Activated CD8-positive, alpha-beta memory T cell treated with anti-CD3 and anti-CD28 coated beads for 36 hours (primary cell): ENCODE results near the gene RDH16. TPM values are rescaled to one million over a fixed set of nuclear protein-coding genes. Genes with fewer than 3 reads are reported as not detected.
"Not testable (repeated sequence)": the region's sequence is repeated elsewhere in the genome, so short reads cannot be mapped to it uniquely, and the experiment has no call there.

Experiments used
- CTCF ChIA-PET: fragments of 350-600 bp; sonication (Branson Sonifier 250); formaldehyde crosslinking; loops from one replicate; lab custom pipeline; 2021; ENCODE audit warnings: antibody characterized with exemption; lab: Charles Lee
- POLR2A ChIA-PET: fragments of 350-600 bp; sonication (Branson Sonifier 250); formaldehyde crosslinking; loops from one replicate; lab custom pipeline; 2021; ENCODE audit warnings: antibody characterized with exemption; lab: Charles Lee
- total RNA-seq, 2 experiments: library from RNA; stranded (reverse); gene quantifications; one replicate each; pipeline ENCODE4 v1.2.3, GENCODE V29; 2021

The RDH16 gene
- total RNA-seq, 2 experiments from 2014 or later, result 0.19 to 0.27 TPM

- POLR2A ChIA-PET, result no interaction called here
- CTCF ChIA-PET, result interaction anchor here (1.2 kb wide), 1 partner anchor 121 kb away, joined by 3 read pairs; no protein-coding TSS in a partner anchor
These were observed 34.2 kb upstream of the RDH16 start for GRCh38 chr12:56991319-56992246.

- CTCF ChIA-PET, result interaction anchor here (0.6 to 1.2 kb wide), 2 partner anchors 122 to 184 kb away, joined by 3 read pairs; no protein-coding TSS in a partner anchor
- POLR2A ChIA-PET, result no interaction called here
These were observed 33.4 kb upstream of the RDH16 start for GRCh38 chr12:56990648-56991318.

- ChIA-PET CTCF (interaction anchor here (0.6 kb wide), 1 partner anchor 183 kb away, joined by 3 read pairs; no protein-coding TSS in a partner anchor), POLR2A (no interaction called here)
These were observed 32.6 kb upstream of the RDH16 start for GRCh38 chr12:56989861-56990610.

GRCh38 chr12:56988207-56988739, 30.9 kb upstream of the RDH16 start:
- ChIA-PET CTCF (interaction anchor here (0.8 to 2.5 kb wide), 18 partner anchors 9 to 278 kb away, joined by 3 to 18 read pairs (median 4); no protein-coding TSS in a partner anchor), POLR2A (no interaction called here)

- ChIA-PET POLR2A (no interaction called here), CTCF (interaction anchor here (0.6 to 2.5 kb wide), 17 partner anchors 10 to 278 kb away, joined by 3 to 18 read pairs (median 4); no protein-coding TSS in a partner anchor)
These were observed 30.2 kb upstream of the RDH16 start for GRCh38 chr12:56987551-56988053.

GRCh38 chr12:56987011-56987410, 29.6 kb upstream of the RDH16 start:
- POLR2A ChIA-PET, result no interaction called here
- CTCF ChIA-PET, result interaction anchor here (1.0 to 2.5 kb wide), 11 partner anchors 11 to 233 kb away, joined by 3 to 18 read pairs (median 5); no protein-coding TSS in a partner anchor

GRCh38 chr12:56985714-56986113, 28.3 kb upstream of the RDH16 start:
- POLR2A ChIA-PET, result not testable (repeated sequence)

GRCh38 chr12:56983386-56983785, 26.0 kb upstream of the RDH16 start:
- ChIA-PET CTCF (no interaction called here), POLR2A (no interaction called here)

More at GRCh38 chr12:56985714-56986113, 28.3 kb upstream of the RDH16 start:
- CTCF ChIA-PET, result not testable (repeated sequence)

- CTCF ChIA-PET, POLR2A ChIA-PET: not testable (repeated sequence)
These were observed 25.3 kb upstream of the RDH16 start for GRCh38 chr12:56982578-56983236.

- POLR2A ChIA-PET, result no interaction called here
- CTCF ChIA-PET, result no interaction called here
These were observed 23.6 kb upstream of the RDH16 start for GRCh38 chr12:56980941-56981530.

GRCh38 chr12:56980268-56980667, 22.9 kb upstream of the RDH16 start:
- ChIA-PET CTCF (no interaction called here), POLR2A (no interaction called here)

GRCh38 chr12:56979628-56980027, 22.2 kb upstream of the RDH16 start:
- CTCF ChIA-PET, result no interaction called here
- POLR2A ChIA-PET, result no interaction called here

- ChIA-PET POLR2A (no interaction called here), CTCF (interaction anchor here (0.5 kb wide), 1 partner anchor 133 kb away, joined by 3 read pairs; no protein-coding TSS in a partner anchor)
These were observed 21.2 kb upstream of the RDH16 start for GRCh38 chr12:56978397-56979138.

GRCh38 chr12:56977361-56977760, 20.0 kb upstream of the RDH16 start:
- POLR2A ChIA-PET, CTCF ChIA-PET: not testable (repeated sequence)

GRCh38 chr12:56974224-56974623, 16.8 kb upstream of the RDH16 start:
- POLR2A ChIA-PET, CTCF ChIA-PET: not testable (repeated sequence)

GRCh38 chr12:56968910-56969309, 11.5 kb upstream of the RDH16 start:
- POLR2A ChIA-PET, CTCF ChIA-PET: not testable (repeated sequence)

GRCh38 chr12:56965997-56966642, 8.7 kb upstream of the RDH16 start:
- CTCF ChIA-PET, POLR2A ChIA-PET: not testable (repeated sequence)
